ENCODE results near the gene PRELID3B. TPM values are rescaled to one million over a fixed set of nuclear protein-coding genes. Genes with fewer than 3 reads are reported as not detected.

The PRELID3B gene
- 41.3 and 78.8 TPM in 2 replicates for total RNA-seq (ENCODE audit: low replicate concordance)

DNA sequence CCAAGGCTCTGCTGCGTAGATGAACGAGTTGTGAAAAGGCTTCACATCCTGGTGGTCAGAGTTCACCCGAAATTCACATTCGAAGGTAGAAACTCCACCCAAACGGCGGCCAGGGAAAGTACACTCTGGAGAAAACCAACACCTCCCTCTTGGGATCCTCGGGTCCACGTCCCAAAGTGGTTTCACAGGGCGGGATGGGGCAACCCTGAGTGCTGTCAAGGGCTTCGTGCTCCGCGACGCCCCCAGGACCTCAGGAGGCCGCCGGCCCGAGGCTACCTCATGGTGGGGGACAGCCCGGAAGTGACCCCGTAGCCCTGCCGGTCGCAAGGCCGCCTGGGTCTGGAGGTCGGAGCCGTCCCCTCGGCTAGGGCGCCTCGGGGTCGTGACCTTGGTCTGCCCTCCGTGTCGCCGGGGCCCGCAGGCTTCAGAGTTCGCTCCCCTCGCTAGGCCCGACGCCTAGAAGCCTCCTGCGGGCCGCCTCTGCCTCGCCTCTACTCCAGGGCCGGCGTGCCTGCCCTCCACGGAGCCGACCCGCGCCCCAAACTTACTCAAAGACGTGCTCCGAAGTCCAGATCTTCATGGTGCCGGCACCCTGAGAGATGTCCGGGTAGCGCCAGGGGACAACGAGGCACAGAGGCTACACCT lies at the start of gene PRELID3B:
PRELID3B (minus strand) TSS at position 636 of the 645 bp plus-strand sequence; CDS start at position 580, 56 bp downstream.
- H3K27ac ChIP-seq: no peak within 1 kb of the TSS
- Mint-ChIP-seq H3K27ac (no peak within 1 kb of the TSS), H3K36me3 (peaks cover 4% of the 10 kb centered on the region), H3K4me1 (peaks cover 22% of the 10 kb centered on the region), H3K9me3 (no peaks in the 10 kb centered on the region), H3K4me3 (peak within 1 kb of the TSS; percentile 89), H3K27me3 (ENCODE audit: insufficient read depth, low read depth) (peaks cover 3% of the 10 kb centered on the region)
- H3F3A ChIP-seq (ENCODE audit: low read depth): no peaks in the 10 kb centered on the region
- H3K79me2 ChIP-seq (ENCODE audit: low read depth): peaks cover 48% of the 10 kb centered on the region
- H3K9ac ChIP-seq: peak within 1 kb of the TSS; percentile 16
- TF ChIP-seq EZH2 (IDR thresholded peaks at IDR 0.05) (no peak), EZH2phosphoT487 (IDR thresholded peaks at IDR 0.05) (no peak)
- TF ChIP-seq, protein P1, sequence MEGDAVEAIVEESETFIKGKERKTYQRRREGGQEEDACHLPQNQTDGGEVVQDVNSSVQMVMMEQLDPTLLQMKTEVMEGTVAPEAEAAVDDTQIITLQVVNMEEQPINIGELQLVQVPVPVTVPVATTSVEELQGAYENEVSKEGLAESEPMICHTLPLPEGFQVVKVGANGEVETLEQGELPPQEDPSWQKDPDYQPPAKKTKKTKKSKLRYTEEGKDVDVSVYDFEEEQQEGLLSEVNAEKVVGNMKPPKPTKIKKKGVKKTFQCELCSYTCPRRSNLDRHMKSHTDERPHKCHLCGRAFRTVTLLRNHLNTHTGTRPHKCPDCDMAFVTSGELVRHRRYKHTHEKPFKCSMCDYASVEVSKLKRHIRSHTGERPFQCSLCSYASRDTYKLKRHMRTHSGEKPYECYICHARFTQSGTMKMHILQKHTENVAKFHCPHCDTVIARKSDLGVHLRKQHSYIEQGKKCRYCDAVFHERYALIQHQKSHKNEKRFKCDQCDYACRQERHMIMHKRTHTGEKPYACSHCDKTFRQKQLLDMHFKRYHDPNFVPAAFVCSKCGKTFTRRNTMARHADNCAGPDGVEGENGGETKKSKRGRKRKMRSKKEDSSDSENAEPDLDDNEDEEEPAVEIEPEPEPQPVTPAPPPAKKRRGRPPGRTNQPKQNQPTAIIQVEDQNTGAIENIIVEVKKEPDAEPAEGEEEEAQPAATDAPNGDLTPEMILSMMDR (IDR thresholded peaks at IDR 0.05): no peak
- H4K20me1 ChIP-seq (ENCODE audit: low read depth): peaks cover 5% of the 10 kb centered on the region
- no peaks in the 10 kb centered on the region for H3K36me3 ChIP-seq
- no peaks in the 10 kb centered on the region for H3K9me3 ChIP-seq (ENCODE audit: low read depth)
- peak within 1 kb of the TSS; percentile 66 for H2AFZ ChIP-seq (replicated peaks)
- H3K27me3 ChIP-seq: no peaks in the 10 kb centered on the region
- peaks cover 11% of the 10 kb centered on the region for H3K4me1 ChIP-seq
- DNase-seq (ENCODE audit: low spot score): peak; percentile 57
- H3K4me3 ChIP-seq: peak within 1 kb of the TSS; percentile 54
- peak within 1 kb of the TSS; percentile 82 for H3K4me2 ChIP-seq

- peak; percentile 86 for DNase-seq (ENCODE audit: low spot score)
- TF ChIP-seq EZH2 (IDR thresholded peaks at IDR 0.05) (no peak), EZH2phosphoT487 (IDR thresholded peaks at IDR 0.05) (no peak)
- TF ChIP-seq, protein P1 (IDR thresholded peaks at IDR 0.05): peak; percentile 98
- Mint-ChIP-seq H3K9me3 (no peaks in the 10 kb centered on the region), H3K36me3 (no peaks in the 10 kb centered on the region), H3K4me3 (no peak overlapping the region), H3K27me3 (ENCODE audit: insufficient read depth, low read depth) (peaks cover 2% of the 10 kb centered on the region), H3K27ac (no peak overlapping the region), H3K4me1 (no peaks in the 10 kb centered on the region)
- H3K79me2 ChIP-seq (ENCODE audit: low read depth): no peaks in the 10 kb centered on the region
- no peak overlapping the region for H3K27ac ChIP-seq
- no peak overlapping the region for H3K4me3 ChIP-seq
- H3K4me1 ChIP-seq: no peaks in the 10 kb centered on the region
- no peak overlapping the region for H2AFZ ChIP-seq (replicated peaks)
- no peaks in the 10 kb centered on the region for H4K20me1 ChIP-seq (ENCODE audit: low read depth)
- no peaks in the 10 kb centered on the region for H3K9me3 ChIP-seq (ENCODE audit: low read depth)
- no peak overlapping the region for H3K4me2 ChIP-seq
- H3F3A ChIP-seq (ENCODE audit: low read depth): no peaks in the 10 kb centered on the region
- H3K27me3 ChIP-seq: no peaks in the 10 kb centered on the region
- no peaks in the 10 kb centered on the region for H3K36me3 ChIP-seq
- no peak overlapping the region for H3K9ac ChIP-seq
Observed at GRCh38 chr20:59087829-59088433, 45.3 kb upstream of the PRELID3B start.

- Histone ChIP-seq H2AFZ (replicated peaks) (no peak overlapping the region), H3K27me3 (no peaks in the 10 kb centered on the region), H3K36me3 (no peaks in the 10 kb centered on the region), H3K9me3 (ENCODE audit: low read depth) (no peaks in the 10 kb centered on the region), H3K4me1 (no peaks in the 10 kb centered on the region), H3K4me2 (no peak overlapping the region), H3K9ac (no peak overlapping the region), H3K27ac (no peak overlapping the region), H3F3A (ENCODE audit: low read depth) (no peaks in the 10 kb centered on the region), H4K20me1 (ENCODE audit: low read depth) (no peaks in the 10 kb centered on the region), H3K79me2 (ENCODE audit: low read depth) (no peaks in the 10 kb centered on the region), H3K4me3 (no peak overlapping the region)
- no peak overlapping the region for H3K4me3 Mint-ChIP-seq
- peaks cover 2% of the 10 kb centered on the region for H3K27me3 Mint-ChIP-seq (ENCODE audit: insufficient read depth, low read depth)
- no peak overlapping the region for H3K27ac Mint-ChIP-seq
- no peaks in the 10 kb centered on the region for H3K9me3 Mint-ChIP-seq
- no peaks in the 10 kb centered on the region for H3K4me1 Mint-ChIP-seq
- no peaks in the 10 kb centered on the region for H3K36me3 Mint-ChIP-seq
- TF ChIP-seq, protein P1 (IDR thresholded peaks at IDR 0.05): no peak
- TF ChIP-seq EZH2 (IDR thresholded peaks at IDR 0.05) (no peak), EZH2phosphoT487 (IDR thresholded peaks at IDR 0.05) (no peak)
- no peak for DNase-seq (ENCODE audit: low spot score)
Observed at GRCh38 chr20:59086923-59087322, 44.3 kb upstream of the PRELID3B start.

Measured in neural progenitor cell (in vitro differentiated cells).